GM20431 (cell line): ENCODE data around the gene TIPRL.

Source experiments
- in situ Hi-C: fragments of 300-500 bp; cut with MseI, MboI; formaldehyde crosslinking; loops from one replicate; pipeline ENCODE4 v1.15.0; 2020; ENCODE audit warnings: low sequenced_read_pairs; ENCODE audit not compliant: unreplicated experiment

Gene TIPRL

GRCh38 chr1:168243636-168244212 lies 65.0 kb downstream of the TIPRL start:
- in situ Hi-C loops = no loop called here

GRCh38 chr1:168245042-168245441 lies 66.3 kb downstream of the TIPRL start:
- in situ Hi-C loops = no loop called here

- in situ Hi-C loops = no loop called here
These were observed 67.7 kb downstream of the TIPRL start for GRCh38 chr1:168246506-168246905.
